WTC11 (cell line): ENCODE results near the gene PCDH12. TPM values are rescaled to one million over a fixed set of nuclear protein-coding genes. Genes with fewer than 3 reads are reported as not detected.
A peak's percentile ranks its signal among the peaks of the same experiment; 100 is the strongest.

Experiments
- ATAC-seq: fragments of 200-7000 bp; cut with Tn5 transposase; 2 replicates; pipeline ENCODE4 v1.10.0; 2021; ENCODE audit warnings: mild to moderate bottlenecking, moderate library complexity
- CTCF ChIA-PET: fragments of 300-600 bp; sonication (Branson Sonifier 250); formaldehyde crosslinking; loops from one replicate; lab custom pipeline; 2021; ENCODE audit warnings: antibody characterized with exemption; lab: Charles Lee
- POLR2A ChIA-PET: fragments of 350-600 bp; sonication (Branson Sonifier 250); formaldehyde crosslinking; loops from one replicate; lab custom pipeline; 2021; ENCODE audit warnings: antibody characterized with exemption; lab: Charles Lee
- DNase-seq: peaks from one replicate; pipeline ENCODE4 v3.0.0; 2021; ENCODE audit warnings: low spot score
- H3K27ac Mint-ChIP-seq: 2 replicates; pipeline ENCODE4 v1.8.0; 2021; ENCODE audit warnings: mixed read lengths
- H3K27me3 Mint-ChIP-seq: 2 replicates; pipeline ENCODE4 v1.8.0; 2021; ENCODE audit warnings: low read depth, mild to moderate bottlenecking, moderate library complexity, mixed read lengths
- H3K36me3 Mint-ChIP-seq: 2 replicates; pipeline ENCODE4 v1.8.0; 2021; ENCODE audit warnings: mixed read lengths
- H3K4me1 Mint-ChIP-seq: 2 replicates; pipeline ENCODE4 v1.8.0; 2022; ENCODE audit warnings: mixed read lengths
- H3K4me3 Mint-ChIP-seq: 2 replicates; pipeline ENCODE4 v1.8.0; 2021; ENCODE audit warnings: mild to moderate bottlenecking, moderate library complexity, mixed read lengths
- H3K9me3 Mint-ChIP-seq: 2 replicates; pipeline ENCODE4 v1.8.0; 2021; ENCODE audit warnings: mixed read lengths
- AR ChIP-seq: fragments of 250-450 bp; sonication (Bioruptor Pico); IDR thresholded peaks from 2 replicates; pipeline ENCODE4 v1.9.0; 2021; ENCODE audit warnings: mild to moderate bottlenecking
- CDX4 ChIP-seq: fragments of 250-450 bp; sonication (Bioruptor Pico); IDR thresholded peaks from 2 replicates; pipeline ENCODE4 v1.9.0; 2021; ENCODE audit warnings: moderate library complexity, mild to moderate bottlenecking, inconsistent platforms, borderline replicate concordance
- CTCF ChIP-seq: fragments of 200-600 bp; IDR thresholded peaks from 2 replicates; pipeline ENCODE4 v1.8.0; 2022; ENCODE audit warnings: antibody characterized with exemption
- ERG ChIP-seq: fragments of 250-450 bp; sonication (Bioruptor Pico); IDR thresholded peaks from 2 replicates; pipeline ENCODE4 v1.8.0; 2021; ENCODE audit warnings: mild to moderate bottlenecking
- IRF1 ChIP-seq: sonication (generic); formaldehyde crosslinking; IDR thresholded peaks from 2 replicates; pipeline ENCODE4 v1.8.0; 2023; ENCODE audit warnings: missing genetic modification reagents
- KAT7 ChIP-seq: sonication (generic); formaldehyde crosslinking; IDR thresholded peaks from 2 replicates; pipeline ENCODE4 v1.8.1; 2023; ENCODE audit warnings: missing genetic modification reagents, mild to moderate bottlenecking, borderline replicate concordance
- NR1H2 ChIP-seq: sonication (generic); formaldehyde crosslinking; IDR thresholded peaks from 2 replicates; pipeline ENCODE4 v1.9.0; 2021; ENCODE audit warnings: mild to moderate bottlenecking, moderate library complexity, missing genetic modification reagents
- SP1 ChIP-seq: sonication (generic); formaldehyde crosslinking; conservative IDR thresholded peaks from 2 replicates; pipeline ENCODE4 v1.8.1; 2022; ENCODE audit warnings: missing genetic modification reagents
- TEAD1 ChIP-seq: sonication (generic); formaldehyde crosslinking; IDR thresholded peaks from 2 replicates; pipeline ENCODE4 v1.8.0; 2022; ENCODE audit warnings: mild to moderate bottlenecking, missing genetic modification reagents
- ZBTB43 ChIP-seq: sonication (generic); formaldehyde crosslinking; IDR thresholded peaks from 2 replicates; pipeline ENCODE4 v1.8.1; 2023; ENCODE audit warnings: mild to moderate bottlenecking, missing genetic modification reagents
- ZNF121 ChIP-seq: sonication (generic); formaldehyde crosslinking; IDR thresholded peaks from 2 replicates; pipeline ENCODE4 v1.8.0; 2023; ENCODE audit warnings: missing genetic modification reagents
- ZNF263 ChIP-seq: sonication (generic); formaldehyde crosslinking; IDR thresholded peaks from 2 replicates; pipeline ENCODE4 v1.8.1; 2022; ENCODE audit warnings: low read depth, mild to moderate bottlenecking, moderate library complexity, missing genetic modification reagents
- ZNF317 ChIP-seq: sonication (generic); formaldehyde crosslinking; IDR thresholded peaks from 2 replicates; pipeline ENCODE4 v1.8.1; 2023; ENCODE audit warnings: low read depth, mild to moderate bottlenecking, moderate library complexity, missing genetic modification reagents, borderline replicate concordance
- ZNF512 ChIP-seq: sonication (generic); formaldehyde crosslinking; IDR thresholded peaks from 2 replicates; pipeline ENCODE4 v1.8.1; 2022; ENCODE audit warnings: missing genetic modification reagents, borderline replicate concordance
- ZNF671 ChIP-seq: fragments of 250-450 bp; sonication (Bioruptor Pico); IDR thresholded peaks from 2 replicates; pipeline ENCODE4 v1.8.0; 2021; ENCODE audit warnings: mild to moderate bottlenecking
- total RNA-seq: library from RNA; stranded (reverse); gene quantifications from 3 replicates; pipeline ENCODE4 v1.2.3, GENCODE V29; 2021

Gene PCDH12
- total RNA-seq, 1 experiment from 2014 or later = 0.33 TPM

GRCh38 chr5:141952020-141952419 is 6.0 kb downstream of the PCDH12 start:
- CTCF ChIA-PET = interaction anchor here (0.8 to 1.6 kb wide), 7 partner anchors 9 to 260 kb away, joined by 3 to 7 read pairs (median 4); no protein-coding TSS in a partner anchor
- no peak overlapping the region for H3K27ac Mint-ChIP-seq
- TF ChIP-seq ERG (CRISPR knock-in tag) (no peak), SP1 (CRISPR knock-in tag) (no peak), ZNF512 (CRISPR knock-in tag) (no peak), ZNF121 (CRISPR knock-in tag) (no peak)
- TF ChIP-seq, all 79 proteins: peak for 0
- DNase-seq (no peak), ATAC-seq (no peak)
- no peaks in the 10 kb centered on the region for H3K27me3 Mint-ChIP-seq
- no peaks in the 10 kb centered on the region for H3K9me3 Mint-ChIP-seq
- no peak overlapping the region for H3K4me3 Mint-ChIP-seq
- POLR2A ChIA-PET = interaction anchor here (0.5 kb wide), 1 partner anchor 127 kb away, joined by 13 read pairs; no protein-coding TSS in a partner anchor
- peaks cover 12% of the 10 kb centered on the region for H3K4me1 Mint-ChIP-seq
- no peaks in the 10 kb centered on the region for H3K36me3 Mint-ChIP-seq

GRCh38 chr5:141951332-141951781 is 6.6 kb downstream of the PCDH12 start:
- Mint-ChIP-seq H3K4me3 (no peak overlapping the region), H3K9me3 (no peaks in the 10 kb centered on the region), H3K36me3 (no peaks in the 10 kb centered on the region), H3K4me1 (peaks cover 12% of the 10 kb centered on the region), H3K27me3 (no peaks in the 10 kb centered on the region), H3K27ac (no peak overlapping the region)
- DNase-seq (peak; percentile 78), ATAC-seq (peak; percentile 97)
- ChIA-PET CTCF (interaction anchor here (0.8 to 1.6 kb wide), 5 partner anchors 22 to 260 kb away, joined by 3 to 7 read pairs (median 4); no protein-coding TSS in a partner anchor), POLR2A (interaction anchor here (0.5 kb wide), 1 partner anchor 126 kb away, joined by 13 read pairs; no protein-coding TSS in a partner anchor)
- no peak for TF ChIP-seq TEAD1
- peak; percentile 80 for TF ChIP-seq CTCF

GRCh38 chr5:141950207-141951005 is 7.6 kb downstream of the PCDH12 start:
- DNase-seq (no peak), ATAC-seq (no peak)
- no peaks in the 10 kb centered on the region for H3K9me3 Mint-ChIP-seq
- H3K4me1 Mint-ChIP-seq = peaks cover 19% of the 10 kb centered on the region
- no peaks in the 10 kb centered on the region for H3K36me3 Mint-ChIP-seq
- TF ChIP-seq ZBTB43 = no peak
- TF ChIP-seq ZNF263 = no peak
- TF ChIP-seq TEAD1 = no peak
- no peak for TF ChIP-seq IRF1 (CRISPR knock-in tag)
- TF ChIP-seq ZNF671 = no peak
- TF ChIP-seq CDX4 (CRISPR knock-in tag) = no peak
- no peak for TF ChIP-seq KAT7
- no peak for TF ChIP-seq NR1H2
- TF ChIP-seq AR (CRISPR knock-in tag) = no peak
- TF ChIP-seq ZNF317 (CRISPR knock-in tag) = no peak
- TF ChIP-seq, all 79 proteins: peak for 0
- ChIA-PET POLR2A (no interaction called here), CTCF (interaction anchor here (1.0 to 1.6 kb wide), 4 partner anchors 10 to 139 kb away, joined by 4 to 8 read pairs (median 6); partner anchors contain the start of gene RNF14)
- no peak overlapping the region for H3K27ac Mint-ChIP-seq
- H3K27me3 Mint-ChIP-seq = no peaks in the 10 kb centered on the region; the same call in 1 of the 2 replicates
- no peak overlapping the region for H3K4me3 Mint-ChIP-seq
